NCI-H82 (cell line): ENCODE data around the gene DUSP16.
"Not testable (repeated sequence)": the region's sequence is repeated elsewhere in the genome, so short reads cannot be mapped to it uniquely, and the experiment has no call there.

Experiments
- DNase-seq: peaks from one replicate; lab custom pipeline; 2025; lab: John Stamatoyannopoulos, UW

DUSP16 gene

DNA sequence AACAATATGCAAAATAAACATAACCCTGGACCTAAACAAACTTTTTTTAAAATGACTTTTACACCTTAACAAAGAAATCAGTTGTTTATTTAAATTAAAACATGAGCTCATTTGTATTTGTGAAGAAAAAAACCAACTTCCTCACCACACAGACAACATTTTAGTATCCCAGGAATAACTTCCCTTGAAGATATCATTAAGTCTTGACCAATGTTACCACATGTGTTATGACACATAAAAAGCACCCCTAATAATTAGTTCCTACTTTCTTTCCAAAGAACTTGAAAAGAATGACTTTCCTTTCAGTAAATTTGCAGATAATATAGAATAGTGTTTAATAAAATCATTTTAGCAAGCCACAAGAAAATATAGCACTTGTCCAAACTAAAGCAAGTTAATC, 42.4 kb downstream of the DUSP16 start:
- DNase-seq: no peak

GRCh38 chr12:12519354-12519998, 43.2 kb downstream of the DUSP16 start:
- DNase-seq: no peak

DNA sequence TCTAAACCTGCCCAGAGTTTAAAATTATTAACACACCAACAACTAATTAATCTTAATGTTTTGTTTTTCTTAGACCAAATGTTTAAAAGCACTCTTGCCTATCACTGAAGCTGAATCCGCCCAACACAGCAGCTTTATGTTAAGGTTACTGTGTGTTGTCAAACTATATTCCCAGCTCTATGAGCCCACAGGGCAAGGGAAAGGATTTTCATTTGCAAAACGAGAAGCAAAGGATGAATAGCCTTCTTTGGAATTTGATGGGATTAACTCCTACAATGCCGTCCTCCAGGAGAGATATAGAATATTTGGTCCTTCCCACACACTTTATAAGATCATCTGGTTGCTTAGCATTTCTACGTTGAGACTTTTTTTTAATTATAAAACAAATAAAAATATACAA, 43.7 kb downstream of the DUSP16 start:
- DNase-seq: peak; percentile 31

DNA sequence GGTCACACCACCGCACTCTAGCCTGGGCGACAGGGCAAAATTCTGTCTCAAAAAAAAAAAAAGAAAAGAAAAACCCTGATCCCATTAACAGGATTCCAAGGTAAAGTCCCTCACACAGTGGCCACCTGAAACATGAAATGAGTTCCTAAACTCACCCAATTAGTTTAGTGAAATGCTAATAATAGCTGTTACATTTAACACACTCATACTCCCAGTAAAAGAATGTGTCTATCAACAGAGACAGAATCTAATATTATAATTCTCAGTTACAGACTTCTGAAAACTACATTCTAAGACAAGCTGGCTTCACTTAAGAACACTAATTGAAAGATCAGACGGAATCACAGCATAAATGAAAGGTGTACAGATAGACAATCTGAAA, 44.2 kb downstream of the DUSP16 start:
- DNase-seq: no peak

- DNase-seq: no peak
Measured at GRCh38 chr12:12513416-12514006, 49.2 kb downstream of the DUSP16 start.

- no peak for DNase-seq
Measured at GRCh38 chr12:12511895-12512711, 50.6 kb downstream of the DUSP16 start.

DNA sequence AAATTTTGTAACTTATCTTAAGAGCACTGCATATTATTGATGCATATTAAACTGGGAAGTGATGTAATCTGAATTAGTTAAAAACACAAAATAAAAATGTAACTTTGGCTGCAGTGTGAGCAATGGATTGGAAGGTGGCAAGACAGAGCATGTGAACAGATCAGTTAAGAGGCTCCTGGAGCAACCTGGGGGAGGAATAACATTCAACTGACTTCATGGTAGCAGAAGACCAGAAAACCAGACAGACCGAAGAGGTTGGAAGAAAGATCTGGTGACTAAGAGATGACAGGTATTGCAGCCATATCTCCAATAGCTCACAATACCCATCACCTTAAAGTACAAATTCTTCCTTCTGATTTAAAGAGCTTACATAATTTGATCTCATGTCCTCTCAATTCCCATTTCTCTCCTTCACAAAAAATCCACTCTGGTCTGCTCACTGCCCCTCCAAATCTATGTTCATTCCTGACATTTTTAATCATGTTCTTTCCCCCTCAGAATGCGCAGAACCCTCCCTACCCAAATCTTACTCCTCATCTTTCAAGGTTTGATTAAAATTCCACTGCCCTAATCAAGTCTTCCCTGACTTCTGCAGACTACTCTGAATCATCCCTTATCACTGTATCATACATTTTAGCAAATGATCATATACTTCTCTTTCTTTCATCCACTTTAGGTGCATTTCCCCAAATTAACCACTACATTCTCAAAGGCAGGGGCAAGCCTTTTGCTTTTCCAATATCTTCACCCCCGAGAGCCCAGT, 51.5 kb downstream of the DUSP16 start:
- no peak for DNase-seq

- no peak for DNase-seq
Measured at GRCh38 chr12:12510551-12510950, 52.1 kb downstream of the DUSP16 start.

GRCh38 chr12:12510141-12510540, 52.5 kb downstream of the DUSP16 start:
- DNase-seq: no peak

- no peak for DNase-seq
Measured at GRCh38 chr12:12508612-12509011, 54.1 kb downstream of the DUSP16 start.

- DNase-seq: no peak
Measured at GRCh38 chr12:12507121-12507520, 55.5 kb downstream of the DUSP16 start.

GRCh38 chr12:12506496-12506890, 56.2 kb downstream of the DUSP16 start:
- DNase-seq: no peak

DNA sequence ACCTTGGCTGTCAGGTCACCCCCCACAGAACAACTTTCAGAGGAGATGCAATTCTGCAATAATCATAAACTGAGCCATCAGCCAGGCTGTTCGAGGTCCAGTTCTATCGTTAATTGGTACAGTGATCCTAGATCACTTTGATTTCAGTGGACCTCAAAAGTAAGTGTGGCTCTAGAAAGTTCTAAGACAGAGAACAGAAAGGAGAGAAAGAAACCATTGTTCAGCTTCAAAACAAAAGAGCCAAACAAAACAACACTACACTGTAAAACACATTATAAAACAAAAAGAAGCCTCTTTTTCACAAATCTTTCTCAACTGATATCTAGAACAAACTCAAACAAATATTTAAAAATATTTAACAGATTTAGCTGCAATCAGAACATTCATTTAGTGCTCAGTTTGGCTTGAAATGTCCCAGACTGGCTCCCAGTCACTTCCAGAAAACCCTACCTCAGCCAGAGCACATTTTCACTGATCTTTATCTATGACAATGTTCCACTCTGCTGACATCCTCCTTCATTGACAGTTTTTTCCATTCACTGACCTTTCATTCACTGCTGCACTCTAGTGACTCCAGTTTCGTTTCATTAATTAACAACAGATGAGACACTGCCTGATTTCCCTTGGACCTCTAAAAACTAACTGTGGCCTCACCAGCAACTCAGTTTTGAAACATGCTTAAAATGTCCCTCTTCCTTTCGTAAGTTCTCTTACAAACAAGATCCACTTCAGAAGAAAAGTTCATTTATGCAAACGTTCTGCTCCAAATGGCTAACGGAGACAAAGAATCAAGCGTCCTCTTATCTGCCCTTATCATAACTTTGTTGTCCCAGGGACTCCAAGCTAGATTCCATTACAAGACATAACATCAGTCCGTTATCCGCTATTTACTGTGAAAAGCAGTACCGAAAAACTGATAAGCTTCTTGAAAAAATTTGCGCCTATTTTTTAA, 56.8 kb downstream of the DUSP16 start:
- no peak for DNase-seq

GRCh38 chr12:12503384-12504078, 59.1 kb downstream of the DUSP16 start:
- DNase-seq: no peak

- DNase-seq: no peak
Measured at GRCh38 chr12:12502815-12503151, 59.9 kb downstream of the DUSP16 start.

GRCh38 chr12:12502130-12502814, 60.4 kb downstream of the DUSP16 start:
- DNase-seq: not testable (repeated sequence)

DNA sequence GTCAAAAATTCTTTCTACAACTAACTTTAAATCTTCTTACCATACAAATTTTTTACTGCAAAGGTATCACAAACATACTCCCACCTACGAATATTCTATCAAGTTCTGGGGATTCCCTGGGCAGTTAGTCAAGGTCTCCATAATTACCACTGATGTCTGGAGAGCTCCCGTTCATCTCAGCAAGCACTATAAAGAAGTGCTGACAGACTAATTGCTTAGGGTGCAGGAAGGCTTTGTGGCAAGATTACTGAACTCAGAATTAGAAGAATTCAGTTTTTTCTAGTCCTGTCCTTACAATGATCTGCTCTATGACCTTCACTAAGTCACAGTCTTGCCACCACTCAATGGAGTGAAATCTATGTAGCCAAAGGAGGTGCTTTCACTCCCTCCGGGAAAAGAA, 61.5 kb downstream of the DUSP16 start:
- no peak for DNase-seq

- no peak for DNase-seq
Measured at GRCh38 chr12:12499909-12500604, 62.6 kb downstream of the DUSP16 start.

DNA sequence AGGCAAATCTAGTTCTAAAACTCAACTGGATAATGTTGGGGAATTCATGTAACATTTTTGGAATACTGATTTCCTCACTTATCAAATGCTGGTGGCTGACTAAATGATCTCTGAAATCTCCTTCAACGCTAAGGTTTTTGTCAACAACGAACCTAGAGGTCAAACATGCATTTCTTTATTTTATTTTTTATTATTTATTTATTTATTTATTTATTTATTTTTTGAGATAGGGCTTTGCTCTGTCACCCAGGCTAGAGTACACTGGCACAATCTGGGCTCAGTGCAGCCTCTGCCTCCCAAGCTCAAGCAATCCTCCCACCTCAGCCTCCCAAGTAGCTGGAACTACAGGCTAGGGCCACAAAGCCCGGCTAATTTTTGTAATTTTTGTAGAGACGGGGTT, 64.5 kb downstream of the DUSP16 start:
- no peak for DNase-seq

DNA sequence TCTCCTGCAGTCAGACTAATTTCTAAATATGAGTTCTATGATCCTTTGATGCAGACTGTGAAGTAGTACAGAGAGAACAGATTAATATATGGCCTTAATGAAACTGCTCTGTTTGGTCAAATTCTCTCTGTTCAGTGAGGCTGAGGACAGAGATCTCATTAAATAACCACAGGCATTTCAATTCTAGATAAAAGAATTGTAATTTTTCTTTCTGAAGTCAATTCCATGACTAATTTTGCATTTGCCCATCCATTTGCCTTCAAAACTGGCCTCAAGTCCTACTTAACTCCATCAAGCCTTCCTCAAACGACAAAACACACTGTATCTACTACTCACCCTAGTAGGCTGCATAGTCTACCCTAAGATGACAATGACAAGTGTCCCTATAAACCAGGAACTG, 67.1 kb downstream of the DUSP16 start:
- DNase-seq: no peak
